ENCODE measurements around the gene AFF1. TPM values are rescaled to one million over a fixed set of nuclear protein-coding genes. Genes with fewer than 3 reads are reported as not detected.

Gene AFF1
- total RNA-seq, 1 donor from 2014 or later = 112 TPM

DNA sequence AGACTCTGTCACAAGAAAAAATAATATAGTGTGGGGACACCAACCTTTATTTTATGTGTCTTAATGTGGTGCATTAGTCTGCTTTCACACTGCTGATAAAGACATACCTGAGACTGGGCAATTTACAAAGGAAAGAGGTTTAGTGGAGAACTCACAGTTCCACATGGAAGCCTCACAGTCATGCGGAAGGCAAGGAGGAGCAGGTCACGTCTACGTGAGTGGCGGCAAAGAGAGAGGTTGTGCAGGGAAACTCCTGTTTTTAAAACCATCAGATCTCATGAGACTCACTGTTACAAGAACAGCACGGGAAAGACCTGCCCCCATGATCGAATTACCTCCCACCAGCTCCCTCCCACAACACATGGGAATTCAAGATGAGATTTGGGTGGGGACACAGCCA lies 130.2 kb downstream of the AFF1 start:
- Histone ChIP-seq H3K27ac (no peak overlapping the region), H3K4me1 (peaks cover 0 to 16% of the 10 kb centered on the region in 2 donors), H3K27me3 (no peaks in the 10 kb centered on the region), H3K9me3 (no peaks in the 10 kb centered on the region), H3K36me3 (no peaks in the 10 kb centered on the region), H3K4me3 (no peak overlapping the region)
- TF ChIP-seq, protein P1, sequence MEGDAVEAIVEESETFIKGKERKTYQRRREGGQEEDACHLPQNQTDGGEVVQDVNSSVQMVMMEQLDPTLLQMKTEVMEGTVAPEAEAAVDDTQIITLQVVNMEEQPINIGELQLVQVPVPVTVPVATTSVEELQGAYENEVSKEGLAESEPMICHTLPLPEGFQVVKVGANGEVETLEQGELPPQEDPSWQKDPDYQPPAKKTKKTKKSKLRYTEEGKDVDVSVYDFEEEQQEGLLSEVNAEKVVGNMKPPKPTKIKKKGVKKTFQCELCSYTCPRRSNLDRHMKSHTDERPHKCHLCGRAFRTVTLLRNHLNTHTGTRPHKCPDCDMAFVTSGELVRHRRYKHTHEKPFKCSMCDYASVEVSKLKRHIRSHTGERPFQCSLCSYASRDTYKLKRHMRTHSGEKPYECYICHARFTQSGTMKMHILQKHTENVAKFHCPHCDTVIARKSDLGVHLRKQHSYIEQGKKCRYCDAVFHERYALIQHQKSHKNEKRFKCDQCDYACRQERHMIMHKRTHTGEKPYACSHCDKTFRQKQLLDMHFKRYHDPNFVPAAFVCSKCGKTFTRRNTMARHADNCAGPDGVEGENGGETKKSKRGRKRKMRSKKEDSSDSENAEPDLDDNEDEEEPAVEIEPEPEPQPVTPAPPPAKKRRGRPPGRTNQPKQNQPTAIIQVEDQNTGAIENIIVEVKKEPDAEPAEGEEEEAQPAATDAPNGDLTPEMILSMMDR (IDR thresholded peaks at IDR 0.05) = no peak
- DNase-seq (ENCODE audit: low spot score in 2 of 2) = no peak
- intact Hi-C loops (cut with DNase I) = no loop called here

DNA sequence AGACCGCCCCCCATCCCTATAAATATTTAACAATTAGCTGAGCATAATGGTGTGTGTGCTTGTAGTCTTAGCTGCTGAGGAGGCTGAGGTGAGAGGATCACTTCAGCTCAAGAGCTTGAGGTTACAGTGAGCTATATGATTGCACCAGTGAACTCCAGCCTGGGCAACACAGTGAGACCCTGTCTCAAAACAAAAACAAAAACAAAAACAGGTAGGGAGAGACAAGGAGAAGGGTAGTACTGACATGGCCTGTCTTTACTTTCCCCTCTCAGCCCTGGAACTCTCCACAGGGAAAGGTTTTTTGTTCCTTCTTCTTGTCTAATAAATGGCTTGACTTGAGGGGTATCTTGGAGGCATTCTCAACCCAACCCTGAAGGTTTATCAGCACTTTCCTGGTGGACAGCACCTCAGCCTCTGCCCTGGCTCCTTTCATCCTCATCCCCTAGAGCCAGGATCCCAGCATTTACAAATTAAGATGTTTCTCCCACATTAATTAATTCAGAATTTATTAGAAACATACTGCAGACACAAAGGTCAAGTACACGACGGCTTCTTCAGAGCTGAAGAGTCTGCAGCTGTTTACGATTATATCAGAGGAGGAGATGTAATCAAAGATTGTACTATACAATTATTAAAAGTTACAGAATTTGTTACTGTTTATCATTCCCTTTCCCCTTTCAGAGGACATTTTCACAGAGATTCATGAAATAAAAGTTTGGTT lies 131.8 kb downstream of the AFF1 start:
- Histone ChIP-seq H3K9me3 (no peaks in the 10 kb centered on the region), H3K27ac (no peak overlapping the region), H3K4me1 (peaks cover 0 to 13% of the 10 kb centered on the region in 2 donors), H3K36me3 (no peaks in the 10 kb centered on the region), H3K4me3 (no peak overlapping the region), H3K27me3 (no peaks in the 10 kb centered on the region)
- TF ChIP-seq, protein P1 (IDR thresholded peaks at IDR 0.05) = no peak
- no peak for DNase-seq (ENCODE audit: low spot score in 2 of 2)
- intact Hi-C loops (cut with DNase I) = no loop called here

DNA sequence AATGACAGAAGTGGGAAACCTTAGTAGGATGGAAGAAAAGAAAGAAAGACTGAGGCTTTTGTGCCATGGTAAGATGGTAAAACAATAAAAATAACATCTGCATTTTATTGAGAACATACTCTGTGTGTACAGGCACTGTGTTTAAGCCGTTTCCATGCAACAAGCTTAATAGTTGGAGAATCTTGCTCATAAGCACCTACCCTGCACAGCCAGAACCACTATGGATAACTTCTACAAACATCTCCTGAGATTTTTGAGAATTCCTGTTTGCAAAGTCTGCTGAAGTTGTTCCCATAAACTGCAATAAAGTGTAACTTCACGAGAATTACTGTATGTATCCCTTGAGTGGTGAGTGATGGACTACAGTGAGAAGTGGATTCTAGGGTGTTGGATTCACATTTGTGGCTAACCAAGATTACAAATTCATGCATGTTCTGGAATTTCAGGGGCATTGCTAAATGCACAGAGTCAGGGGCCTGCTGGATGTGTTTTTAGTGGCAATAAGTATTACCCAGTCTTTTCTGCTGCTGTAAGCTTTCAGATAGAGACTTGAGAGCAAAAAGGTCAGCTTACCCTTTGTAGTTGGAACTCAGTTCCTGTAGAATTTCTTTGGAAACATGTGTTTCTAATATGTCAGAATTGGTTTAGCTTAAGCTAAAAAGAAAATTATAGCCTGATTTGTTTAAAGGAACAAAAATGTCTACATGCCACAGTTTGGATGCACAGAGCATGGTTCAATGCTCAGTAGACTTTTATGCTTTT lies 132.5 kb downstream of the AFF1 start:
- Histone ChIP-seq H3K27me3 (no peaks in the 10 kb centered on the region), H3K9me3 (no peaks in the 10 kb centered on the region), H3K4me1 (peaks cover 0 to 12% of the 10 kb centered on the region in 2 donors)

DNA sequence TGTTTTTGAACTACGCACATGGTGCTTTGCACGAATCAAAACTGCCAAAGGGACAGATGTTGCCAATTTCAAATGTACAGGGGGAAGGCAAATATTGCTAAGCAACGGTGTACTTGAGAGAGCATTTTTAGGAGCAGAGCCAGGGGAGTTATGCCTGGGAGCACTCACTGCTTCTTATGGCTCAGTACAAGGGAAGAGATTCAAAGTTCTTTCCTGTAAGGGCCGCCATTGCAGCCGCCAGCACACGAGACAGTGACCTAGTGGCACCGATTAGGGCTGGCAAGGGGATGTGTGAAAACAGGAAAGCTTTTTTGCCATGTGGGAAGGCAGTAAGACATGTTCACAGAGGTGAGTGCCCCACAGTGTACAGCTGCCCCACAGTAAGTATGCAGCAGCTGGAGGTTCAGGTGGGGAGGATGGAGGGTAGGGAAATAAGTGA lies 133.8 kb downstream of the AFF1 start:
- Histone ChIP-seq H3K4me1 (peaks cover 3 to 12% of the 10 kb centered on the region in 2 donors), H3K27me3 (no peaks in the 10 kb centered on the region), H3K27ac (no peak overlapping the region), H3K4me3 (no peak overlapping the region), H3K36me3 (no peaks in the 10 kb centered on the region), H3K9me3 (no peaks in the 10 kb centered on the region)
- no peak for DNase-seq (ENCODE audit: low spot score in 2 of 2)
- TF ChIP-seq, protein P1 (IDR thresholded peaks at IDR 0.05) = no peak
- intact Hi-C loops (cut with DNase I) = no loop called here

More for the DNA sequence above, 132.5 kb downstream of the AFF1 start:
- no peaks in the 10 kb centered on the region for H3K36me3 ChIP-seq
- no peak overlapping the region for H3K4me3 ChIP-seq
- TF ChIP-seq, protein P1 (IDR thresholded peaks at IDR 0.05) = no peak
- no peak for DNase-seq (ENCODE audit: low spot score in 2 of 2)
- intact Hi-C loops (cut with DNase I) = no loop called here
- no peak overlapping the region for H3K27ac ChIP-seq

DNA sequence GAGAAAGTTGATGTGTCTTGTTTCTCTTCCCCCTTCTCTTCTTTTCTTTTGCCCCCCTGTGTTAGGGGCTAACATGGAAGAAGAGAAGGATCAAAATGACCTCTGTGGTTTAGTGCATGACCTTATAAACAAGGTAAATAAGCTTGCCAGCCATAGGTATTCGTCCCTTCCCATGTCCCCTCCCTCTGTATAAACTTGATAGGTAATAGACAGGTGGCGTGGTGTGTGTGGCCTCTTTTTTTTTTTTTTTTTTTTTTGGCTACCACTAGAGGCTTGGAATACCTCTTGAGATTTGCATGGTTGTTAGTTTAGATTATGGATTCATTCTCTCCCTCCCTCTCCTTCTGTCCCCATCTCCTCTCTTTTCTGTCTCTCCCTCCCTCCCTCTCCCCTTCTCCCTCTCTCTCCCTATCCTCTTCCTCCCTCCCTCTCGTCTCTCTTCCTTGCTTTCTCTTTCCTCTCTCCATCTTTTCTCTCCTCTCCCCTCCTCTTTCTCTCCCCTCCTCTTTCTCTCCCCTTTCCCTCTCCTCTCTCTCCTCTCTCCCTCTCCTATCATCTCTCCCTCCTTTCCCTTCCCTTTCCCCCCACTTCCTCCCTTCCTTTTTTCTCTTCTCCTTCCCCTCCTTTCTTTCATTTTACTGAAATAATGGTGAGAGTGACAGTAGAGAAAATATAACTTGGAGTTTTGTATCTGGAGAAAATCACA lies 134.4 kb downstream of the AFF1 start:
- Histone ChIP-seq H3K4me3 (no peak overlapping the region), H3K27me3 (no peaks in the 10 kb centered on the region), H3K36me3 (no peaks in the 10 kb centered on the region), H3K9me3 (no peaks in the 10 kb centered on the region), H3K27ac (no peak overlapping the region), H3K4me1 (peaks cover 3 to 16% of the 10 kb centered on the region in 2 donors)
- intact Hi-C loops (cut with DNase I) = no loop called here
- TF ChIP-seq, protein P1 (IDR thresholded peaks at IDR 0.05) = no peak
- no peak for DNase-seq (ENCODE audit: low spot score in 2 of 2)

All from ascending aorta (tissue), 2 donors.